HCT116 (cell line): Measurements from ENCODE around the gene PTPN9. TPM values are rescaled to one million over a fixed set of nuclear protein-coding genes. Genes with fewer than 3 reads are reported as not detected.

Source experiments
- ATAC-seq: fragments of 200-7000 bp; cut with Tn5 transposase; 2 replicates; pipeline ENCODE4 v1.9.1; 2020; ENCODE audit warnings: mild to moderate bottlenecking, moderate library complexity
- BruUV-seq: library from RNA; stranded (reverse); fragments of 400-500 nt; replicated peaks from 2 replicates; lab custom pipeline; 2021; lab: Mats Ljungman, UMichigan
- CTCF ChIA-PET: fragments of 300-600 bp; sonication (Branson Sonifier 250); formaldehyde crosslinking; loops from one replicate; lab custom pipeline; 2021; ENCODE audit warnings: antibody characterized with exemption; lab: Charles Lee
- POLR2A ChIA-PET: fragments of 300-600, 350-600 bp; sonication (Branson Sonifier 250); formaldehyde crosslinking; loops from one replicate; lab custom pipeline; 2021; ENCODE audit warnings: antibody characterized with exemption; lab: Charles Lee
- RAD21 ChIA-PET, 2 experiments: fragments of 300-600 bp; sonication (Branson Sonifier 250); formaldehyde crosslinking; loops; one replicate each; lab custom pipeline; 2023; ENCODE audit warnings: low total read pairs in 2 of 2; ENCODE audit not compliant: uncharacterized antibody in 2 of 2, unreplicated experiment in 2 of 2, low non-redundant PET in 1 of 2; lab: Charles Lee
- DNase-seq: peaks from one replicate; pipeline ENCODE4 v3.0.0-alpha.2; 2010; ENCODE audit warnings: low read depth, low spot score
- H2AFZ ChIP-seq: fragments of 200-600 bp; shearing (Covaris generic), sonication (generic); 2 replicates; pipeline ENCODE4 v1.6.1; 2017; ENCODE audit warnings: low read depth, mixed run types, mixed read lengths, antibody characterized with exemption, low read length; ENCODE audit not compliant: poor library complexity, severe bottlenecking
- H3K27ac ChIP-seq: 2 replicates; pipeline ENCODE4 v1.5.1; 2012; ENCODE audit warnings: low read depth, low read length
- H3K27me3 ChIP-seq: fragments of 200-600 bp; sonication (generic); 2 replicates; pipeline ENCODE4 v1.6.1; 2016; ENCODE audit warnings: mixed run types, low read length, mixed read lengths; ENCODE audit not compliant: insufficient read depth
- H3K36me3 ChIP-seq, 2 experiments: fragments of 200-500 bp in 1 of 2; fragments of 200-600 bp in 1 of 2; sonication (Bioruptor generic) in 1 of 2; sonication (generic) in 1 of 2; 2 replicates each; pipeline versions ENCODE4 v1.5.1 to v1.6.1; 2014 to 2016; ENCODE audit warnings: low read length in 2 of 2, inconsistent platforms in 1 of 2, mixed read lengths in 1 of 2, mixed run types in 1 of 2; ENCODE audit not compliant: insufficient read depth in 2 of 2, control insufficient read depth in 1 of 2
- H3K4me1 ChIP-seq, 2 experiments: fragments of 200-600 bp in 1 of 2; sonication (generic) in 1 of 2; 2 replicates each; pipeline versions ENCODE4 v1.5.1 to v1.6.1; 2012 to 2017; ENCODE audit warnings: low read length in 2 of 2, inconsistent platforms in 1 of 2, mild to moderate bottlenecking in 1 of 2, mixed read lengths in 1 of 2, mixed run types in 1 of 2, moderate library complexity in 1 of 2; ENCODE audit not compliant: insufficient read depth in 2 of 2, control insufficient read depth in 1 of 2
- H3K4me2 ChIP-seq: fragments of 200-600 bp; sonication (generic); 2 replicates; pipeline ENCODE4 v1.6.1; 2017; ENCODE audit warnings: mixed run types, low read length, mixed read lengths
- H3K4me3 ChIP-seq, 2 experiments: fragments of 200-600 bp in 1 of 2; sonication (generic) in 1 of 2; replicated peaks in 1 of 2; 2 replicates each; pipeline ENCODE4 v1.5.1; 2011 to 2016; ENCODE audit warnings: low read length in 2 of 2, control low read depth in 1 of 2, low read depth in 1 of 2, mild to moderate bottlenecking in 1 of 2, mixed read lengths in 1 of 2, mixed run types in 1 of 2
- H3K79me2 ChIP-seq: fragments of 200-600 bp; sonication (generic); 2 replicates; pipeline ENCODE4 v1.6.1; 2017; ENCODE audit warnings: mild to moderate bottlenecking, mixed run types, low read length, moderate library complexity, mixed read lengths; ENCODE audit not compliant: insufficient read depth
- H3K9ac ChIP-seq: fragments of 200-600 bp; sonication (generic); 2 replicates; pipeline ENCODE4 v1.6.1; 2016; ENCODE audit warnings: low read length, mixed read lengths
- H3K9me2 ChIP-seq: fragments of 200-600 bp; sonication (generic), shearing (Covaris generic); 2 replicates; pipeline ENCODE4 v1.6.1; 2017; ENCODE audit warnings: mixed run types, mild to moderate bottlenecking, moderate library complexity; ENCODE audit not compliant: insufficient read depth
- H3K9me3 ChIP-seq, 2 experiments: fragments of 200-500 bp in 1 of 2; fragments of 200-600 bp in 1 of 2; sonication (Bioruptor generic) in 1 of 2; sonication (generic) in 1 of 2; 2 replicates each; pipeline ENCODE4 v1.6.1; 2014 to 2017; ENCODE audit warnings: low read length in 2 of 2, mixed read lengths in 2 of 2, inconsistent platforms in 1 of 2, low read depth in 1 of 2, mild to moderate bottlenecking in 1 of 2, mixed run types in 1 of 2, moderate library complexity in 1 of 2; ENCODE audit not compliant: control insufficient read depth in 1 of 2, insufficient read depth in 1 of 2
- H4K20me1 ChIP-seq: fragments of 200-600 bp; sonication (generic), shearing (Covaris generic); 2 replicates; pipeline ENCODE4 v1.6.1; 2017; ENCODE audit warnings: mixed run types, mild to moderate bottlenecking, moderate library complexity; ENCODE audit not compliant: insufficient read depth
- ATF3 ChIP-seq: IDR thresholded peaks from 2 replicates; pipeline ENCODE4 v1.6.1; 2012
- CBX3 ChIP-seq: IDR thresholded peaks from 2 replicates; pipeline ENCODE4 v1.6.1; 2012; ENCODE audit warnings: low read depth
- CEBPB ChIP-seq: IDR thresholded peaks from 2 replicates; pipeline ENCODE4 v1.6.1; 2012; ENCODE audit warnings: low read depth
- ELF1 ChIP-seq: IDR thresholded peaks from 2 replicates; pipeline ENCODE4 v1.6.1; 2012; ENCODE audit warnings: low read depth, borderline replicate concordance
- EZH2 ChIP-seq: fragments of 200-600 bp; sonication (generic); IDR thresholded peaks from 2 replicates; pipeline ENCODE4 v1.6.1; 2017; ENCODE audit warnings: antibody characterized with exemption, mixed run types
- EZH2phosphoT487 ChIP-seq: fragments of 200-600 bp; IDR thresholded peaks from 2 replicates; pipeline ENCODE4 v1.6.1; 2018; ENCODE audit warnings: antibody characterized with exemption, borderline replicate concordance
- FOSL1 ChIP-seq: IDR thresholded peaks from 2 replicates; pipeline ENCODE4 v1.6.1; 2012; ENCODE audit warnings: low read depth
- JUND ChIP-seq: IDR thresholded peaks from 2 replicates; pipeline ENCODE4 v1.6.1; 2012
- POLR2A ChIP-seq: IDR thresholded peaks from 2 replicates; pipeline ENCODE4 v1.7.0; 2011; ENCODE audit warnings: borderline replicate concordance; ENCODE audit not compliant: insufficient read depth, insufficient read length; ENCODE audit errors: extremely low read depth
- POLR2AphosphoS5 ChIP-seq: IDR thresholded peaks from 2 replicates; pipeline ENCODE4 v1.6.1; 2011; ENCODE audit warnings: mild to moderate bottlenecking, low read depth, low read length, moderate library complexity
- RAD21 ChIP-seq: IDR thresholded peaks from 2 replicates; pipeline ENCODE4 v1.6.1; 2012; ENCODE audit warnings: low read depth, mild to moderate bottlenecking
- SIN3A ChIP-seq: IDR thresholded peaks from 2 replicates; pipeline ENCODE4 v1.6.1; 2012; ENCODE audit warnings: low read depth
- SP1 ChIP-seq: IDR thresholded peaks from 2 replicates; pipeline ENCODE4 v1.6.1; 2012; ENCODE audit warnings: low read depth
- YY1 ChIP-seq: IDR thresholded peaks from 2 replicates; pipeline ENCODE4 v1.6.1; 2011; ENCODE audit warnings: low read length, low read depth, moderate library complexity, mild to moderate bottlenecking; ENCODE audit not compliant: insufficient replicate concordance; ENCODE audit errors: extremely low read depth
- ZBTB33 ChIP-seq: IDR thresholded peaks from 2 replicates; pipeline ENCODE4 v1.6.1; 2011; ENCODE audit warnings: mild to moderate bottlenecking, low read length, moderate library complexity; ENCODE audit not compliant: insufficient replicate concordance; ENCODE audit errors: extremely low read depth
- ZNF274 ChIP-seq: fragments of 200-500 bp; sonication (Bioruptor generic); IDR thresholded peaks from 2 replicates; pipeline ENCODE4 v1.6.1; 2014; ENCODE audit warnings: mild to moderate bottlenecking, low read depth, low read length, inconsistent platforms
- intact Hi-C: fragments of 100-400 bp; cut with micrococcal nuclease; formaldehyde crosslinking; loops from 2 replicates; pipeline ENCODE4 v1.10.0; 2022
- total RNA-seq: library from RNA; stranded (reverse); gene quantifications from one replicate; pipeline ENCODE4 v1.2.1, GENCODE V29; 2021; ENCODE audit not compliant: unreplicated experiment

PTPN9 gene
- total RNA-seq, 1 experiment from 2014 or later, result 21.1 TPM

GRCh38 chr15:75416584-75416983 lies 162.5 kb downstream of the PTPN9 start:
- intact Hi-C loops, result no loop called here
- Histone ChIP-seq H3K27me3 (no peaks in the 10 kb centered on the region), H3K4me1 (no peaks in the 10 kb centered on the region), H3K9me3 (no peaks in the 10 kb centered on the region), H3K4me2 (no peak overlapping the region), H2AFZ (no peak overlapping the region), H3K79me2 (peaks cover 21% of the 10 kb centered on the region; the same call in 1 of the 2 replicates), H3K36me3 (peaks cover 21 to 23% of the 10 kb centered on the region in 2 experiments), H4K20me1 (peaks cover 4% of the 10 kb centered on the region; the same call in 1 of the 2 replicates), H3K4me3 (no peak overlapping the region), H3K27ac (no peak overlapping the region), H3K9me2 (no peaks in the 10 kb centered on the region), H3K9ac (no peak overlapping the region)
- no peak for DNase-seq
- BruUV-seq, result no TSS peak
- ATAC-seq, result no peak
- CTCF ChIA-PET, result no interaction called here
- POLR2A ChIA-PET, result interaction anchor here (1.4 kb wide), 1 partner anchor 11 kb away, joined by 5 read pairs; no protein-coding TSS in a partner anchor
- TF ChIP-seq CBX3 (no peak), SIN3A (no peak), POLR2A (no peak), CEBPB (no peak), JUND (no peak), FOSL1 (no peak), EZH2phosphoT487 (no peak), ATF3 (no peak), ZNF274 (no peak), RAD21 (no peak), YY1 (no peak), POLR2AphosphoS5 (no peak), ELF1 (no peak), ZBTB33 (no peak), EZH2 (no peak), SP1 (no peak)
- RAD21 ChIA-PET, result no interaction called here

Other genes with a start within 250 kb of the PTPN9 start
- 141 TPM for gene COMMD4, start 243.3 kb downstream of the PTPN9 start, total RNA-seq
- gene NEIL1, start 232.3 kb downstream of the PTPN9 start, total RNA-seq, result 41.4 TPM
- 118 TPM for gene MAN2C1, start 210.7 kb downstream of the PTPN9 start, total RNA-seq
- 70.1 TPM for gene SIN3A, start 127.6 kb downstream of the PTPN9 start, total RNA-seq
- gene SNUPN, start 46.4 kb upstream of the PTPN9 start, total RNA-seq, result 29.8 TPM
- 79.9 TPM for gene IMP3, start 60.9 kb upstream of the PTPN9 start, total RNA-seq
- 8.3 TPM for gene SNX33, start 68.6 kb upstream of the PTPN9 start, total RNA-seq
- gene CSPG4, start 133.5 kb upstream of the PTPN9 start, total RNA-seq, result 18.1 TPM